Gastroesophageal sphincter (tissue), 4 donors: ENCODE measurements around the gene COTL1. TPM values are rescaled to one million over a fixed set of nuclear protein-coding genes. Genes with fewer than 3 reads are reported as not detected.
A peak's percentile ranks its signal among the peaks of the same experiment; 100 is the strongest.

ENCODE experiments used
- ATAC-seq: fragments of 150-250 bp; one replicate; pipeline ENCODE4 v1.9.1; 2016; ENCODE audit warnings: mild to moderate bottlenecking, moderate library complexity
- H3K27ac ChIP-seq, 4 donors: fragments of 200-600 bp; sonication (generic) in 3 of 4; 1 replicate in 3 of 4; 2 replicates in 1 of 4; pipeline ENCODE4 v1.5.1; 2016 to 2019
- H3K27me3 ChIP-seq: fragments of 200-600 bp; sonication (generic); one replicate; pipeline ENCODE4 v1.5.1; 2019
- H3K36me3 ChIP-seq, 2 donors: fragments of 200-600 bp; sonication (generic); one replicate each; pipeline ENCODE4 v1.5.1; 2019; ENCODE audit warnings: control low read depth in 1 of 2
- H3K4me1 ChIP-seq, 3 donors: fragments of 200-600 bp; sonication (generic); 1 replicate in 2 of 3; 2 replicates in 1 of 3; pipeline ENCODE4 v1.5.1; 2016 to 2019; ENCODE audit warnings: control low read depth in 2 of 3
- H3K4me3 ChIP-seq, 2 donors: fragments of 200-600 bp; sonication (generic); one replicate each; pipeline ENCODE4 v1.5.1; 2019; ENCODE audit warnings: mild to moderate bottlenecking in 1 of 2, moderate library complexity in 1 of 2
- H3K9me3 ChIP-seq, 3 donors: fragments of 200-600 bp; sonication (generic); one replicate each; pipeline ENCODE4 v1.5.1; 2017 to 2019; ENCODE audit warnings: control low read depth in 2 of 3
- EP300 ChIP-seq: sonication (generic); formaldehyde crosslinking; IDR thresholded peaks from one replicate; pipeline ENCODE4 v1.6.1; 2017; ENCODE audit warnings: antibody characterized with exemption, mild to moderate bottlenecking
- POLR2A ChIP-seq, 2 donors: fragments of 450-650 bp; IDR thresholded peaks; one replicate each; pipeline ENCODE4 v1.6.1; 2017; ENCODE audit warnings: antibody characterized with exemption in 2 of 2, mild to moderate bottlenecking in 2 of 2, moderate library complexity in 1 of 2
- POLR2AphosphoS5 ChIP-seq: sonication (generic); formaldehyde crosslinking; IDR thresholded peaks from one replicate; pipeline ENCODE4 v1.6.1; 2017; ENCODE audit warnings: antibody characterized with exemption
- WGBS, 2 donors: methylation state at CpG; one replicate each; pipeline ENCODE4 v1.1.5; 2018; ENCODE audit warnings: low coverage in 1 of 2; 5-methylcytosine and 5-hydroxymethylcytosine counted together
- total RNA-seq, 4 donors: library from RNA; depleted of rRNA; stranded (reverse); fragments of >200 nt; gene quantifications; one replicate each; pipeline ENCODE4 v1.1.0, GENCODE V29; 2016
- TF ChIP-seq, protein P1 (sequence below), 4 experiments: fragments of 200-600 bp in 2 of 4; fragments of 450-650 bp in 2 of 4; sonication (generic) in 1 of 4; IDR thresholded peaks; one replicate each; pipeline ENCODE4 v1.5.1; 2017 to 2019; ENCODE audit warnings: antibody characterized with exemption in 4 of 4, mild to moderate bottlenecking in 2 of 4, moderate library complexity in 2 of 4

The COTL1 gene
- total RNA-seq, 4 donors from 2014 or later = 13.1 to 46.2 (median 37.3) TPM

DNA sequence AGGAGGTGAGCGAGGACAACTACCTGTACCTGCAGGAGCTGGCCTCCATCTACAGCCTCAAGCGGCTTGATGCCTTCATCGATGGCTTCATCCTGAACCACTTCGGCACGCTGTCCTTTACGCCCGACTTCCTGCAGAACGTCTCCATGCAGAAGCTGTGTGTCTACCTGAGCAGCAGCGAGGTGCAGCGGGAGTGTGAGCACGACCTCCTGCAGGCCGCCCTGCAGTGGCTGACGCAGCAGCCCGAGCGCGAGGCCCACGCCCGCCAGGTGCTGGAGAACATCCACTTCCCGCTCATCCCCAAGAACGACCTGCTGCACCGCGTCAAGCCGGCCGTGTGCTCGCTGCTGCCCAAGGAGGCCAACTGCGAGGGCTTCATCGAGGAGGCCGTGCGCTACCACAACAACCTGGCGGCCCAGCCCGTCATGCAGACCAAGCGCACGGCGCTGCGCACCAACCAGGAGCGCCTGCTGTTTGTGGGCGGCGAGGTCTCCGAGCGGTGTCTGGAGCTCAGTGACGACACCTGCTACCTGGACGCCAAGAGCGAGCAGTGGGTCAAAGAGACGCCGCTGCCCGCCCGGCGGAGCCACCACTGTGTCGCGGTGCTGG, 39.5 kb upstream of the COTL1 start:
- no peak for TF ChIP-seq POLR2AphosphoS5
- no peak for ATAC-seq
- H3K9me3 ChIP-seq = no peaks in the 10 kb centered on the region
- 96% methylated on average over 7 of the region's 50 CpGs; no CpG with 5 or more reads in 1 of the 2 donors for WGBS, 2 donors
- H3K27me3 ChIP-seq = no peaks in the 10 kb centered on the region
- peaks cover 0 to 96% of the 10 kb centered on the region in 2 donors for H3K36me3 ChIP-seq
- no peak overlapping the region for H3K4me3 ChIP-seq
- H3K27ac ChIP-seq = no peak overlapping the region
- H3K4me1 ChIP-seq = no peaks in the 10 kb centered on the region

- Histone ChIP-seq H3K4me1 (no peaks in the 10 kb centered on the region), H3K27me3 (no peaks in the 10 kb centered on the region), H3K27ac (no peak overlapping the region), H3K9me3 (no peaks in the 10 kb centered on the region), H3K4me3 (no peak overlapping the region), H3K36me3 (peaks cover 0 to 96% of the 10 kb centered on the region in 2 donors)
- TF ChIP-seq, protein P1, sequence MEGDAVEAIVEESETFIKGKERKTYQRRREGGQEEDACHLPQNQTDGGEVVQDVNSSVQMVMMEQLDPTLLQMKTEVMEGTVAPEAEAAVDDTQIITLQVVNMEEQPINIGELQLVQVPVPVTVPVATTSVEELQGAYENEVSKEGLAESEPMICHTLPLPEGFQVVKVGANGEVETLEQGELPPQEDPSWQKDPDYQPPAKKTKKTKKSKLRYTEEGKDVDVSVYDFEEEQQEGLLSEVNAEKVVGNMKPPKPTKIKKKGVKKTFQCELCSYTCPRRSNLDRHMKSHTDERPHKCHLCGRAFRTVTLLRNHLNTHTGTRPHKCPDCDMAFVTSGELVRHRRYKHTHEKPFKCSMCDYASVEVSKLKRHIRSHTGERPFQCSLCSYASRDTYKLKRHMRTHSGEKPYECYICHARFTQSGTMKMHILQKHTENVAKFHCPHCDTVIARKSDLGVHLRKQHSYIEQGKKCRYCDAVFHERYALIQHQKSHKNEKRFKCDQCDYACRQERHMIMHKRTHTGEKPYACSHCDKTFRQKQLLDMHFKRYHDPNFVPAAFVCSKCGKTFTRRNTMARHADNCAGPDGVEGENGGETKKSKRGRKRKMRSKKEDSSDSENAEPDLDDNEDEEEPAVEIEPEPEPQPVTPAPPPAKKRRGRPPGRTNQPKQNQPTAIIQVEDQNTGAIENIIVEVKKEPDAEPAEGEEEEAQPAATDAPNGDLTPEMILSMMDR (IDR thresholded peaks at IDR 0.05) = no peak
- TF ChIP-seq POLR2AphosphoS5 (no peak), POLR2A (IDR thresholded peaks at IDR 0.05) (no peak), EP300 (no peak)
- 95 to 99% methylated on average over 10 to 12 of the region's 22 CpGs for WGBS, 2 donors
- no peak for ATAC-seq
Measured at GRCh38 chr16:84656649-84657048, 38.8 kb upstream of the COTL1 start.

DNA sequence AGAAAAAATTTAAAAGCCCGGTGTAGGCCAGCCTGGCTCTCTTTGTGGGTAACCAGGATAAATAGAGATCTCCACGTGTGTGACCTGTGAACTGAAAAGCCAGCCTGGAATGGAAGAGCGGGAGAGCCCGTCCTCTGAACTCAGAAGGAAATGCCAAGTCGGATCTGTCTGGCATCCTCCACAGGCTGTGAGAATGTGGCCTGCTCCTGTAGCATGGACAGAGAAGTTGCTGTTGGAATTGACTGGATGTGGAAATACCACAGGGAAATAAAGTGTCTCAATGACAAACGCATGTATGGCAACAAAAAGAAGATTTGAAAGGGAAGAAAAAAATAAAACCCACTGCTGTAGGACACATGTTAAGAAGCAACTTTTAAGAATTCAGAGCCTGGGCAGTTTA, 37.1 kb upstream of the COTL1 start:
- 34 to 38% methylated on average over 5 to 6 of the region's 6 CpGs for WGBS, 2 donors
- peak; percentile 37 for ATAC-seq
- Histone ChIP-seq H3K27me3 (no peaks in the 10 kb centered on the region), H3K27ac (no peak overlapping the region), H3K4me3 (no peak overlapping the region), H3K9me3 (no peaks in the 10 kb centered on the region), H3K4me1 (peaks cover 0 to 9% (median under 1%) of the 10 kb centered on the region in 3 donors), H3K36me3 (peaks cover 0 to 91% of the 10 kb centered on the region in 2 donors)
- TF ChIP-seq EP300 = no peak
- no peak for TF ChIP-seq POLR2AphosphoS5
- no peak for TF ChIP-seq POLR2A (IDR thresholded peaks at IDR 0.05)
- TF ChIP-seq, protein P1 (IDR thresholded peaks at IDR 0.05) = no peak

DNA sequence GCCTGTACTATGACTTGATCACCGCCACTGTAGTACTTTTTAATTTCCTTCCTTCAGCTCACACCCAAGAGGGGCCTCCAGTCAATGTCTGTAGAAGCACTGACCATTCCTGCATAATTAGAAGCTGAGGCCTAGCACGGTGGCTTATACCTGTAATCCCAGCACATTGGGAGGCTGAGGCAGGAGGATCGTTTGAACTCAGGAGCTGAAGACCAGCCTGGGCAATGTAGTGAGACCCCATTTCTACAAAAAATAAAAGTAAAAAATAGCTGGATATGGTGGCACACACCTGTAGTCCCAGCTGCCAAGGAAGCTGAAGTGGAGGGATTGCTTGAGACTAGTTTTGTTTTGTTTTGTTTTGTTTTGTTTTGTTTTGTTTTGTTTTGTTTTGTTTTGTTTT, 36.4 kb upstream of the COTL1 start:
- H3K27me3 ChIP-seq = no peaks in the 10 kb centered on the region
- ATAC-seq = no peak
- H3K36me3 ChIP-seq = peaks cover 0 to 84% of the 10 kb centered on the region in 2 donors
- H3K4me3 ChIP-seq = no peak overlapping the region
- peaks cover 0 to 16% (median 6%) of the 10 kb centered on the region in 3 donors for H3K4me1 ChIP-seq
- TF ChIP-seq POLR2A (IDR thresholded peaks at IDR 0.05) (no peak), EP300 (no peak), POLR2AphosphoS5 (no peak)
- TF ChIP-seq, protein P1 (IDR thresholded peaks at IDR 0.05) = no peak
- no peak overlapping the region for H3K27ac ChIP-seq
- H3K9me3 ChIP-seq = no peaks in the 10 kb centered on the region
- WGBS, 2 donors = 82% methylated on average over 3 of the region's 3 CpGs; no CpG with 5 or more reads in 1 of the 2 donors

DNA sequence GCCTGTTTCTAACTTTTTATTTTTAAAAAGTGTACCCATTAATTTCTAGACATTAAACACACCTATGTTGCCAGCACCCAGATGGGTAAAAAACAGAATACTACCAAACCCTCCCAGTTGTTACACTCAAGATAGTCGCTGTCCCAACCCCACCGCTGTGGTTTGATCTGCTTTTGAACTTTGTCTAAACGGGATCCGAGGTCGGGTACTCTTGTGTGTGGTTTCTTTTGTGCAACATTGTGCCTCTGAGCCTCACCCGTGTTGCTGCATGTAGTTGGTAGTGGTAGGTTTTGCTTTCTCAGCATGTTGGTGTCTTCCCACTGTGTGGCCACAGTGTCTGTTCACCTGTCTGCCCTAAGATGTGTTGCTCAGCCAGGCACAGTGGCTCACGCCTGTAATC, 34.7 kb upstream of the COTL1 start:
- no peak overlapping the region for H3K4me3 ChIP-seq
- ATAC-seq = no peak
- no peak overlapping the region for H3K27ac ChIP-seq
- no peaks in the 10 kb centered on the region for H3K9me3 ChIP-seq
- TF ChIP-seq POLR2A (IDR thresholded peaks at IDR 0.05) (no peak), POLR2AphosphoS5 (no peak), EP300 (no peak)
- TF ChIP-seq, protein P1 (IDR thresholded peaks at IDR 0.05) = no peak
- peaks cover 0 to 67% of the 10 kb centered on the region in 2 donors for H3K36me3 ChIP-seq
- H3K27me3 ChIP-seq = no peaks in the 10 kb centered on the region
- 92% methylated on average over 5 to 6 of the region's 7 CpGs for WGBS, 2 donors
- peaks cover 0 to 25% (median 6%) of the 10 kb centered on the region in 3 donors for H3K4me1 ChIP-seq
